HEK293T (cell line): ENCODE data around the gene SIGLEC1.

Experiments
- BHLHE40 ChIP-seq: fragments of 450-650 bp; IDR thresholded peaks from 2 replicates; pipeline ENCODE4 v1.6.1; 2016; ENCODE audit warnings: mild to moderate bottlenecking, moderate library complexity, borderline replicate concordance
- CTBP1 ChIP-seq: fragments of 450-650 bp; IDR thresholded peaks from 2 replicates; pipeline ENCODE4 v1.6.1; 2016; ENCODE audit warnings: borderline replicate concordance
- ELF4 ChIP-seq: fragments of 450-650 bp; IDR thresholded peaks from 2 replicates; pipeline ENCODE4 v1.6.1; 2017; ENCODE audit warnings: antibody characterized with exemption
- FOXA1 ChIP-seq: fragments of 450-650 bp; IDR thresholded peaks from 2 replicates; pipeline ENCODE4 v1.6.1; 2016; ENCODE audit warnings: mild to moderate bottlenecking
- SP1 ChIP-seq: fragments of 450-650 bp; IDR thresholded peaks from 2 replicates; pipeline ENCODE4 v1.6.1; 2017
- SUZ12 ChIP-seq: fragments of 450-650 bp; IDR thresholded peaks from 2 replicates; pipeline ENCODE4 v1.6.1; 2016; ENCODE audit warnings: mild to moderate bottlenecking
- ZNF384 ChIP-seq: fragments of 450-650 bp; IDR thresholded peaks from 2 replicates; pipeline ENCODE4 v1.6.1; 2016

- TF ChIP-seq ELF4, result no peak
- no peak for TF ChIP-seq CTBP1
- no peak for TF ChIP-seq BHLHE40
- TF ChIP-seq SP1, result no peak
- no peak for TF ChIP-seq FOXA1
- no peak for TF ChIP-seq ZNF384
- TF ChIP-seq SUZ12, result no peak
Measured at GRCh38 chr20:3702611-3703391, 9.6 kb downstream of the SIGLEC1 start.
